GM18907 (cell line): ENCODE data around the gene FYCO1.

Source experiments
- ATAC-seq: cut with Tn5 transposase; IDR thresholded peaks from one replicate; pipeline ENCODE4 v1.9.1; 2021; ENCODE audit warnings: mild to moderate bottlenecking, moderate library complexity; ENCODE audit not compliant: unreplicated experiment

FYCO1 gene

GRCh38 chr3:45944830-45945620, 50.6 kb downstream of the FYCO1 start:
- no peak for ATAC-seq

- no peak for ATAC-seq
Observed at GRCh38 chr3:45943207-45943846, 52.3 kb downstream of the FYCO1 start, which contains the start of gene CXCR6. TSS of gene CXCR6 (plus strand) at chr3:45943464. CDS start at chr3:45946482, 3,018 bp downstream.

- no peak for ATAC-seq
Observed at GRCh38 chr3:45942051-45942825, 53.4 kb downstream of the FYCO1 start.

GRCh38 chr3:45940781-45941365, 54.8 kb downstream of the FYCO1 start:
- ATAC-seq, result no peak

- no peak for ATAC-seq
Observed at GRCh38 chr3:45940004-45940780, 55.4 kb downstream of the FYCO1 start.

GRCh38 chr3:45939341-45939771, 56.3 kb downstream of the FYCO1 start:
- ATAC-seq, result no peak

- ATAC-seq, result no peak
Observed at GRCh38 chr3:45938864-45939263, 56.8 kb downstream of the FYCO1 start.

GRCh38 chr3:45938043-45938435, 57.6 kb downstream of the FYCO1 start:
- no peak for ATAC-seq

- no peak for ATAC-seq
Observed at GRCh38 chr3:45937206-45938042, 58.2 kb downstream of the FYCO1 start.

- no peak for ATAC-seq
Observed at GRCh38 chr3:45936261-45936660, 59.4 kb downstream of the FYCO1 start.

- no peak for ATAC-seq
Observed at GRCh38 chr3:45933591-45933990, 62.0 kb downstream of the FYCO1 start.

GRCh38 chr3:45932112-45932511, 63.5 kb downstream of the FYCO1 start:
- ATAC-seq, result no peak

- no peak for ATAC-seq
Observed at GRCh38 chr3:45931496-45931895, 64.1 kb downstream of the FYCO1 start.

- ATAC-seq, result no peak
Observed at GRCh38 chr3:45929042-45929679, 66.5 kb downstream of the FYCO1 start.

GRCh38 chr3:45927881-45928280, 67.7 kb downstream of the FYCO1 start:
- no peak for ATAC-seq

GRCh38 chr3:45923755-45924154, 71.9 kb downstream of the FYCO1 start:
- no peak for ATAC-seq

- no peak for ATAC-seq
Observed at GRCh38 chr3:45922950-45923590, 72.6 kb downstream of the FYCO1 start.

GRCh38 chr3:45922039-45922326, 73.6 kb downstream of the FYCO1 start:
- no peak for ATAC-seq
